Suprapubic skin (tissue), 3 donors: ENCODE data around the gene TAF10.

ENCODE experiments used
- CTCF ChIP-seq, 2 donors: fragments of 200-600 bp in 1 of 2; fragments of 450-650 bp in 1 of 2; sonication (generic) in 1 of 2; IDR thresholded peaks; one replicate each; pipeline ENCODE4 v1.5.1; 2016 to 2019; ENCODE audit warnings: antibody characterized with exemption in 2 of 2, mild to moderate bottlenecking in 1 of 2, moderate library complexity in 1 of 2
- EP300 ChIP-seq: sonication (generic); formaldehyde crosslinking; IDR thresholded peaks from one replicate; pipeline ENCODE4 v1.6.1; 2017; ENCODE audit warnings: antibody characterized with exemption

GRCh38 chr11:6642957-6643356 lies 30.9 kb upstream of the TAF10 start:
- TF ChIP-seq EP300 = no peak
- TF ChIP-seq CTCF (IDR thresholded peaks at IDR 0.05) = no peak
